Measurements from ENCODE around the gene BBS1. TPM values are rescaled to one million over a fixed set of nuclear protein-coding genes. Genes with fewer than 3 reads are reported as not detected.
A peak's percentile ranks its signal among the peaks of the same experiment; 100 is the strongest.

BBS1 gene
- polyA plus RNA-seq, 2 of the 4 experiments (the other 2 are of a cell fraction): 12.5 TPM

- 29% methylated on average over 20 of the region's 77 CpGs for WGBS (ENCODE audit: missing lambda C conversion rate)
- no peaks in the 10 kb centered on the region for H3K9me3 ChIP-seq
- H3K4me2 ChIP-seq: peak within 1 kb of the TSS; percentile 99
- peak within 1 kb of the TSS; percentile 80 to 87 for H3K27ac ChIP-seq
- DNase-seq (ENCODE audit: low read depth in 1 of 2, low spot score in 1 of 2): peak; percentile 83 to 97
- H3K4me3 ChIP-seq: peak within 1 kb of the TSS; percentile 68
- ChIA-PET POLR2A (interaction anchor here (0.9 to 2.2 kb wide), 5 partner anchors 8 to 89 kb away, joined by 3 to 10 read pairs (median 5); partner anchors contain the start of genes RBM14, RBM4 and ZDHHC24), CTCF (interaction anchor here (0.9 to 3.1 kb wide), 10 partner anchors 10 to 137 kb away, joined by 3 to 16 read pairs (median 4); partner anchors contain the start of genes CCDC87, CCS, RBM14 and RBM4)
- peak; percentile 23 for FAIRE-seq
- peak; percentile 92 to 95 for ATAC-seq
- peaks cover 5% of the 10 kb centered on the region; the same call in 1 of the 3 replicates for H3K4me1 ChIP-seq
- TF ChIP-seq ESRRA (IDR thresholded peaks at IDR 0.05; ENCODE audit: borderline replicate concordance, low read length): no peak
- peak; percentile 78 for TF ChIP-seq HOXB5 (CRISPR knock-in tag; IDR thresholded peaks at IDR 0.05)
- no peak for TF ChIP-seq JUNB (IDR thresholded peaks at IDR 0.05)
- no peak for TF ChIP-seq HDAC2 (IDR thresholded peaks at IDR 0.05)
- no peak for TF ChIP-seq RCOR1 (IDR thresholded peaks at IDR 0.05; ENCODE audit: low read depth, low read length)
- TF ChIP-seq FOSB (CRISPR knock-in tag; IDR thresholded peaks at IDR 0.05): no peak
- no peak for TF ChIP-seq CHD2 (IDR thresholded peaks at IDR 0.05; ENCODE audit: low read length, partially characterized antibody)
- no peak for TF ChIP-seq HEYL (CRISPR knock-in tag; IDR thresholded peaks at IDR 0.05)
- no peak for TF ChIP-seq ZSCAN20 (CRISPR knock-in tag; IDR thresholded peaks at IDR 0.05)
- TF ChIP-seq HMGXB4 (CRISPR knock-in tag; IDR thresholded peaks at IDR 0.05; ENCODE audit: borderline replicate concordance): no peak
- TF ChIP-seq MAX (IDR thresholded peaks at IDR 0.05): peak; percentile 100
- no peak for TF ChIP-seq CBX8 (IDR thresholded peaks at IDR 0.05)
- TF ChIP-seq E2F6 (IDR thresholded peaks at IDR 0.05; ENCODE audit: borderline replicate concordance, low read depth): peak; percentile 99
- no peak for TF ChIP-seq ELK1 (IDR thresholded peaks at IDR 0.05; ENCODE audit: low read depth, low read length)
- 0 out of 2 replicates have a peak, but pooled peaks have one; percentile 62 for TF ChIP-seq ZNF302 (CRISPR knock-in tag; IDR thresholded peaks at IDR 0.05)
- no peak for TF ChIP-seq RAD21 (conservative IDR thresholded peaks at IDR 0.05 in 1 of 2, IDR thresholded peaks at IDR 0.05 in 1 of 2)
- TF ChIP-seq RARB (CRISPR knock-in tag; IDR thresholded peaks at IDR 0.05): no peak
- TF ChIP-seq JUN (IDR thresholded peaks at IDR 0.05): no peak
- peak; percentile 53 for TF ChIP-seq POLR2A (IDR thresholded peaks at IDR 0.05; ENCODE audit: low read length)
- TF ChIP-seq EHF (CRISPR knock-in tag; IDR thresholded peaks at IDR 0.05): peak; percentile 36; the same call in 1 of the 2 replicates
- TF ChIP-seq HOXA7 (CRISPR knock-in tag; IDR thresholded peaks at IDR 0.05): no peak
- TF ChIP-seq BHLHE40 (IDR thresholded peaks at IDR 0.05; ENCODE audit: low read depth, low read length): peak; percentile 63; the same call in 1 of the 2 replicates
- TF ChIP-seq BCL3 (IDR thresholded peaks at IDR 0.05): no peak
- TF ChIP-seq REST (IDR thresholded peaks at IDR 0.05): no peak
- no peak for TF ChIP-seq KDM5A (IDR thresholded peaks at IDR 0.05)
- TF ChIP-seq ZC3H11A (IDR thresholded peaks at IDR 0.05): no peak
- TF ChIP-seq KDM1A (IDR thresholded peaks at IDR 0.05; ENCODE audit: low read depth): no peak
- TF ChIP-seq ATOH8 (CRISPR knock-in tag; IDR thresholded peaks at IDR 0.05; ENCODE audit: low read depth): peak; percentile 79; the same call in 1 of the 2 replicates
- TF ChIP-seq USF2 (IDR thresholded peaks at IDR 0.05): peak; percentile 92
- TF ChIP-seq FOXS1 (CRISPR knock-in tag; IDR thresholded peaks at IDR 0.05): peak; percentile 84; the same call in 1 of the 2 replicates
Measured at GRCh38 chr11:66568124-66568916, 57.9 kb downstream of the BBS1 start, which contains the start of gene CTSF. Gene CTSF, minus strand, starts transcription at chr11:66568606. Its CDS starts 120 bp downstream, at chr11:66568486.
